ENCODE measurements around the gene MPDU1.
A peak's percentile ranks its signal among the peaks of the same experiment; 100 is the strongest.

GRCh38 chr17:7614425-7615264 lies 31.0 kb downstream of the MPDU1 start, which contains the start of gene FXR2:
- TF ChIP-seq CTCF (conservative IDR thresholded peaks at IDR 0.05; ENCODE audit: low read length) (peak; percentile 69), EZH2phosphoT487 (IDR thresholded peaks at IDR 0.05; ENCODE audit: borderline replicate concordance, low read depth, low read length) (no peak)
